CD4-positive, alpha-beta T cell (primary cell): Measurements from ENCODE around the gene ARL2BP. TPM values are rescaled to one million over a fixed set of nuclear protein-coding genes. Genes with fewer than 3 reads are reported as not detected.

ENCODE experiments used
- ATAC-seq: fragments of 200-7000 bp; cut with Tn5 transposase; one replicate; pipeline ENCODE4 v1.10.0; 2022; ENCODE audit warnings: mild to moderate bottlenecking; ENCODE audit not compliant: poor library complexity
- CTCF ChIA-PET: fragments of 350-600 bp; sonication (Branson Sonifier 250); formaldehyde crosslinking; loops from one replicate; lab custom pipeline; 2021; ENCODE audit warnings: antibody characterized with exemption, inconsistent platforms; lab: Charles Lee
- POLR2A ChIA-PET: fragments of 350-600 bp; sonication (Branson Sonifier 250); formaldehyde crosslinking; loops from one replicate; lab custom pipeline; 2021; ENCODE audit warnings: antibody characterized with exemption, inconsistent platforms; lab: Charles Lee
- DNase-seq, 14 experiments: peaks; one replicate each; pipeline ENCODE4 v3.0.0-alpha.2; 2013 to 2020; ENCODE audit warnings: mixed read lengths in 2 of 14
- H3K27ac ChIP-seq, 2 donors: one replicate each; pipeline versions ENCODE4 v1.5.1 to v1.7.0; 2013; ENCODE audit warnings: low read length in 2 of 2, low read depth in 1 of 2, mild to moderate bottlenecking in 1 of 2
- H3K27me3 ChIP-seq, 2 experiments: 1 replicate in 1 of 2; 2 replicates in 1 of 2; pipeline versions ENCODE4 v1.6.1 to v1.7.0; 2013; ENCODE audit warnings: low read length in 2 of 2, control low read depth in 1 of 2, mild to moderate bottlenecking in 1 of 2, moderate library complexity in 1 of 2; ENCODE audit not compliant: insufficient read depth in 2 of 2, control insufficient read depth in 1 of 2
- H3K36me3 ChIP-seq: one replicate; pipeline ENCODE4 v1.6.1; 2013; ENCODE audit warnings: low read length, control low read depth; ENCODE audit not compliant: insufficient read depth
- H3K4me1 ChIP-seq: one replicate; pipeline ENCODE4 v1.6.1; 2013; ENCODE audit warnings: low read length, control low read depth; ENCODE audit not compliant: insufficient read depth
- H3K4me3 ChIP-seq: one replicate; pipeline ENCODE4 v1.5.1; 2013; ENCODE audit warnings: mild to moderate bottlenecking, low read length, moderate library complexity
- H3K9me3 ChIP-seq, 2 experiments: 1 replicate in 1 of 2; 2 replicates in 1 of 2; pipeline versions ENCODE4 v1.6.1 to v1.7.0; 2013; ENCODE audit warnings: low read length in 2 of 2, mild to moderate bottlenecking in 2 of 2, control low read depth in 1 of 2, moderate library complexity in 1 of 2; ENCODE audit not compliant: control insufficient read depth in 1 of 2, insufficient read depth in 1 of 2
- H3K27ac Mint-ChIP-seq: one replicate; pipeline ENCODE4 v1.8.0; 2020; ENCODE audit warnings: mixed read lengths
- H3K27me3 Mint-ChIP-seq: one replicate; pipeline ENCODE4 v1.8.0; 2021; ENCODE audit warnings: mixed read lengths
- H3K36me3 Mint-ChIP-seq: one replicate; pipeline ENCODE4 v1.8.0; 2021; ENCODE audit warnings: low read depth, mixed read lengths
- H3K4me1 Mint-ChIP-seq: one replicate; pipeline ENCODE4 v1.8.0; 2021; ENCODE audit warnings: low read depth, mixed read lengths
- H3K4me3 Mint-ChIP-seq: one replicate; pipeline ENCODE4 v1.8.0; 2020; ENCODE audit warnings: mild to moderate bottlenecking, mixed read lengths
- H3K9me3 Mint-ChIP-seq: one replicate; pipeline ENCODE4 v1.8.0; 2020; ENCODE audit warnings: mixed read lengths
- intact Hi-C, 2 experiments: fragments of 100-400 bp; cut with DNase I in 1 of 2; cut with micrococcal nuclease in 1 of 2; formaldehyde crosslinking; loops; one replicate each; pipeline versions ENCODE4 v1.15.1 to v1.9.0; 2023 to 2025; cut with DNase I, micrococcal nuclease
- total RNA-seq, 174 experiments: library from RNA in 2 of 174; stranded (reverse) in 2 of 174; gene quantifications; one replicate each; pipeline ENCODE4 v1.2.3 and lab custom pipeline; 2021 to 2026
- TF ChIP-seq, protein P1 (sequence below): fragments of 200-600 bp; IDR thresholded peaks from one replicate; pipeline ENCODE4 v1.8.0; 2022; ENCODE audit warnings: antibody characterized with exemption, mild to moderate bottlenecking

The ARL2BP gene
- total RNA-seq, 2 experiments from 2014 or later: 32.4 to 35.6 TPM

DNA sequence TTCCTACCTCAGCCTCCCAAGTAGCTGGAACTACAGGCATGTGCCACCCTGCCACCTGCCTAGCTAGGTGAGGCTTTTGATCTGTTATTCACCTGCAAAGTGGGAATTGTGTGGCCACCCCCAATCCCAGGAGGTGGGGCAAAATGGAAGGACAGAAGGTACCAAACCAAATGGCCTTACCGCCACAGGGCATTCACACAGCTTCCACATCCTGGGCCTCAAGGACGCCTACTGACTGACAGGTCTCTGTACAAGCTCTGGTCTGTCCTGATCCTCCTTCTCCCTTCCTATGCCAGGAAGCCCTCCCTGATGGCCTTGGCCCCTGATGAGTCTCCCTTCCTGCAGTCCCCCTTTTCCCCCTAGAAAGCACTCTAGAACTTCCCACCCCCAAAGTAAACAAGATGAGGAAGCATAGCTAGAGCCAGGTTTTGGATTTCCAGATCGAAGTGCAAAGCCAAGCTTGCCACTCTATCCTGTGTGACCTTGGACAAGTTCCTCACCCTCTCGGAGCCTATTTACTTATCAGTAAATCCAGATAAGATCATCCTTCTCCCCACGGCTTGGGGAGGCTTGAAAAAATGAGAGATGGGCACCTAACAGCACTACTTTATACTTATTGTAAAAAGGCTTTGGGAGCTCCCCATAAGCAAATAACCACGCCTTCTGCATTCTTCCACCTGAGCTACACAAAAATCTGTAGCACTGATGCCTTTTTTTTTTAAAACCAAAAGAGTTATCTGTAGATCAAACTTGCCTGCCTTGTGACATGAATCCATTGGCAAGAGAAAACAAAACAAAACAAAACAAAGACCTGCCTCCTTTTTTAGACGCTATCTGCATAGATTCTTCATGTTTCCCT, 35.0 kb downstream of the ARL2BP start:
- Mint-ChIP-seq H3K9me3 (no peaks in the 10 kb centered on the region), H3K27me3 (no peaks in the 10 kb centered on the region), H3K27ac (peak overlapping the region; percentile 29), H3K4me3 (peak overlapping the region; percentile 55), H3K36me3 (no peaks in the 10 kb centered on the region), H3K4me1 (peaks cover 76% of the 10 kb centered on the region)
- ChIA-PET CTCF (interaction anchor here (0.6 to 1.4 kb wide), 3 partner anchors 20 to 70 kb away, joined by 3 read pairs; no protein-coding TSS in a partner anchor), POLR2A (interaction anchor here (0.6 to 3.6 kb wide), 8 partner anchors 13 to 255 kb away, joined by 3 to 25 read pairs (median 4); partner anchors contain the start of gene ARL2BP)
- H3K36me3 ChIP-seq: no peaks in the 10 kb centered on the region
- H3K9me3 ChIP-seq: peaks cover 0 to 5% of the 10 kb centered on the region in 2 experiments
- DNase-seq: peak in 1 of 14 experiments; percentile 16
- intact Hi-C loops: loop anchor here in 1 of 2 experiments (5.0 kb wide), 1 partner anchor 38 kb away; no protein-coding TSS in a partner anchor
- no peak for ATAC-seq
- H3K4me3 ChIP-seq: no peak overlapping the region
- no peak overlapping the region for H3K27ac ChIP-seq
- peaks cover 56% of the 10 kb centered on the region for H3K4me1 ChIP-seq
- H3K27me3 ChIP-seq: peaks cover 4 to 5% of the 10 kb centered on the region in 2 experiments
- TF ChIP-seq, protein P1, sequence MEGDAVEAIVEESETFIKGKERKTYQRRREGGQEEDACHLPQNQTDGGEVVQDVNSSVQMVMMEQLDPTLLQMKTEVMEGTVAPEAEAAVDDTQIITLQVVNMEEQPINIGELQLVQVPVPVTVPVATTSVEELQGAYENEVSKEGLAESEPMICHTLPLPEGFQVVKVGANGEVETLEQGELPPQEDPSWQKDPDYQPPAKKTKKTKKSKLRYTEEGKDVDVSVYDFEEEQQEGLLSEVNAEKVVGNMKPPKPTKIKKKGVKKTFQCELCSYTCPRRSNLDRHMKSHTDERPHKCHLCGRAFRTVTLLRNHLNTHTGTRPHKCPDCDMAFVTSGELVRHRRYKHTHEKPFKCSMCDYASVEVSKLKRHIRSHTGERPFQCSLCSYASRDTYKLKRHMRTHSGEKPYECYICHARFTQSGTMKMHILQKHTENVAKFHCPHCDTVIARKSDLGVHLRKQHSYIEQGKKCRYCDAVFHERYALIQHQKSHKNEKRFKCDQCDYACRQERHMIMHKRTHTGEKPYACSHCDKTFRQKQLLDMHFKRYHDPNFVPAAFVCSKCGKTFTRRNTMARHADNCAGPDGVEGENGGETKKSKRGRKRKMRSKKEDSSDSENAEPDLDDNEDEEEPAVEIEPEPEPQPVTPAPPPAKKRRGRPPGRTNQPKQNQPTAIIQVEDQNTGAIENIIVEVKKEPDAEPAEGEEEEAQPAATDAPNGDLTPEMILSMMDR: no peak

DNA sequence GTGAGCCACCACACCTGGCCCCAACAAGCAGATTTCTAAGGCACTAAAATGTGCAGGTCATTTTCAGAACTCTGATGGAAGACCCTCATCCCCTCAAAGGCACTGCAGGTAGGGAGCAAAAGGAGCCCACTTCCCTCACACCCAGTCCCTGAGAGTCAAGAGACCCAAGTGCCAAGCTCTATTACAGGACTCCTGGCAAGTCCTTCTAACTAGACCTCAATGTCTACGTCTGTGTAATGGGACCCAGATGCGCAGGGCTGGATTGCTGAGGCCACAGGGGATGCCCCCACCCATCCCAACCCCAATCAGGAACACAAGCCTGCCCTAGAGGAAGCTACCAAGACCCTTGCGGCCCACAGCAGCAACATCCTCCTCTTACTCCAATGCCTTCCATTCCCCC, 36.7 kb downstream of the ARL2BP start:
- Mint-ChIP-seq H3K27me3 (peaks cover 4% of the 10 kb centered on the region), H3K27ac (no peak overlapping the region), H3K4me3 (no peak overlapping the region), H3K36me3 (no peaks in the 10 kb centered on the region), H3K4me1 (peaks cover 64% of the 10 kb centered on the region), H3K9me3 (no peaks in the 10 kb centered on the region)
- peaks cover 4 to 5% of the 10 kb centered on the region in 2 experiments for H3K27me3 ChIP-seq
- CTCF ChIA-PET: no interaction called here
- DNase-seq (no peak), ATAC-seq (no peak)
- H3K9me3 ChIP-seq: peaks cover 0 to 5% of the 10 kb centered on the region in 2 experiments
- no peak overlapping the region for H3K4me3 ChIP-seq
- no peak overlapping the region for H3K27ac ChIP-seq
- TF ChIP-seq, protein P1: no peak
- POLR2A ChIA-PET: interaction anchor here (0.7 to 3.6 kb wide), 2 partner anchors 14 to 36 kb away, joined by 3 to 25 read pairs; no protein-coding TSS in a partner anchor
- intact Hi-C loops: loop anchor here in 1 of 2 experiments (5.0 kb wide), 1 partner anchor 39 kb away; no protein-coding TSS in a partner anchor
- no peaks in the 10 kb centered on the region for H3K36me3 ChIP-seq
- H3K4me1 ChIP-seq: peaks cover 59% of the 10 kb centered on the region

DNA sequence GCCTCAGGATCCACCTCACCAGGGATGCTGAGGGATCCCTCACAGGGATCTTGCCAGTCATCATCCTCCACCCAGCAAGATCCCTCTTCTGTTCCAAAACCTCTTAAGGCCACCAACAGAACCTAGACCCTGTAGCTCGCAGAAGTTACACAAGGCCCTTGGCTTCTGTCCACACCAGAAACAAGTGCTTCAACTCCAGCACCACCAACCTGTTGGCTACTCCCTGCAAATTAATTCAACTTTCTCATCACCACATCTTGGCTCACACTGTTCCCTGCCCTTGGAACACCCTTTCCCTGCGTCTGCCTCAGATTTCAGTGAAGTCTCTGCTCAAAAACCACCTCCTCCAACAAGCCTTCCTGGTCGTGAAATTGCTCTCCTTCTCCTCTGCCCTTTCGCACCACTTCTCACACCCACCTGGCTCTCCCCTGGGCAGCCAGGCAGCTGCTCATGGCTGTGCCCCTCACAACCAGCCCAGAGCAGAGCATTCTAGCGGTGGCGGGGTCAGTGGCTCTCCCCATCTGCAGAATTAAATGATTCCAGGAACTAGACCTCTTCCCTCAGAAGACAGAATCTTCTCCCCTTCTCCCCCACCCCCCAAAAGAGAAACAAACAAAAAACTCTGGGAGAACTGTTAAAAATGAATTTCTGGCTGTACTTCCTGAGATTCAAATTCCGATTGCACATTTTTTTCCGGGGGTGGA, 37.6 kb downstream of the ARL2BP start:
- peaks cover 4 to 5% of the 10 kb centered on the region in 2 experiments for H3K27me3 ChIP-seq
- peaks cover 0 to 5% of the 10 kb centered on the region in 2 experiments for H3K9me3 ChIP-seq
- intact Hi-C loops: loop anchor here in 1 of 2 experiments (5.0 kb wide), 1 partner anchor 40 kb away; no protein-coding TSS in a partner anchor
- H3K9me3 Mint-ChIP-seq: no peaks in the 10 kb centered on the region
- H3K4me1 Mint-ChIP-seq: peaks cover 56% of the 10 kb centered on the region
- ChIA-PET CTCF (no interaction called here), POLR2A (interaction anchor here (0.7 kb wide), 1 partner anchor 37 kb away, joined by 3 read pairs; no protein-coding TSS in a partner anchor)
- H3K4me3 Mint-ChIP-seq: peak overlapping the region; percentile 46
- H3K36me3 ChIP-seq: no peaks in the 10 kb centered on the region
- DNase-seq: no peak
- TF ChIP-seq, protein P1: no peak
- H3K27ac ChIP-seq: no peak overlapping the region
- no peak overlapping the region for H3K4me3 ChIP-seq
- H3K4me1 ChIP-seq: peaks cover 53% of the 10 kb centered on the region
- no peak overlapping the region for H3K27ac Mint-ChIP-seq
- peaks cover 4% of the 10 kb centered on the region for H3K27me3 Mint-ChIP-seq
- ATAC-seq: no peak
- no peaks in the 10 kb centered on the region for H3K36me3 Mint-ChIP-seq
